H1 (cell line): ENCODE data around the gene TNNI3. TPM values are rescaled to one million over a fixed set of nuclear protein-coding genes. Genes with fewer than 3 reads are reported as not detected.

Experiments used
- CTCF ChIA-PET: fragments of 300-600 bp; sonication (Branson Sonifier 250); formaldehyde crosslinking; loops from one replicate; lab custom pipeline; 2021; ENCODE audit not compliant: partially characterized antibody; lab: Charles Lee
- POLR2A ChIA-PET: fragments of 300-600 bp; sonication (Branson Sonifier 250); formaldehyde crosslinking; loops from one replicate; lab custom pipeline; 2021; ENCODE audit warnings: inconsistent platforms; ENCODE audit not compliant: partially characterized antibody; lab: Charles Lee
- DNase-seq, 2 experiments: peaks; one replicate each; pipeline versions ENCODE4 v3.0.0 to v3.0.0-alpha.2; 2010 to 2022; ENCODE audit warnings: low spot score in 2 of 2, low read depth in 1 of 2, mixed read lengths in 1 of 2
- FAIRE-seq: peaks from 2 replicates; lab custom pipeline; 2011; peaks lifted over from hg19 to GRCh38; lab: Jason Lieb, UNC
- H2AFZ ChIP-seq: 2 replicates; pipeline ENCODE4 v1.8.1; 2012; ENCODE audit warnings: low read length, inconsistent platforms
- H2AK5ac ChIP-seq: 2 replicates; pipeline ENCODE4 v1.6.1; 2013; ENCODE audit warnings: low read depth, low read length
- H2BK120ac ChIP-seq: replicated peaks from 2 replicates; pipeline ENCODE3; 2013; ENCODE audit warnings: low read depth, low read length, inconsistent platforms
- H2BK12ac ChIP-seq: 2 replicates; pipeline ENCODE4 v1.6.1; 2013; ENCODE audit warnings: low read depth, low read length
- H2BK15ac ChIP-seq: 2 replicates; pipeline ENCODE4 v1.6.1; 2013; ENCODE audit warnings: low read length
- H2BK20ac ChIP-seq: 2 replicates; pipeline ENCODE4 v1.6.1; 2013; ENCODE audit warnings: low read length
- H2BK5ac ChIP-seq: 2 replicates; pipeline ENCODE4 v1.6.1; 2013; ENCODE audit warnings: low read depth, low read length
- H3K14ac ChIP-seq: 2 replicates; pipeline ENCODE4 v1.6.1; 2013; ENCODE audit warnings: inconsistent platforms; ENCODE audit not compliant: insufficient read length
- H3K18ac ChIP-seq: 2 replicates; pipeline ENCODE4 v1.6.1; 2013; ENCODE audit warnings: low read length; ENCODE audit errors: extremely low read depth
- H3K23ac ChIP-seq: 2 replicates; pipeline ENCODE4 v1.6.1; 2013; ENCODE audit warnings: inconsistent platforms; ENCODE audit not compliant: insufficient read length
- H3K23me2 ChIP-seq: 2 replicates; pipeline ENCODE4 v1.6.1; 2013; ENCODE audit warnings: low read depth, low read length
- H3K27ac ChIP-seq: 2 replicates; pipeline ENCODE4 v1.6.1; 2011; ENCODE audit warnings: low read depth, low read length, inconsistent platforms
- H3K27me3 ChIP-seq, 4 experiments: replicated peaks in 1 of 4; 1 replicate in 1 of 4; 2 replicates in 3 of 4; pipeline versions ENCODE4 v1.6.1 to v1.8.1; 2011 to 2013; ENCODE audit warnings: low read length in 3 of 4, mild to moderate bottlenecking in 3 of 4, inconsistent platforms in 2 of 4, mixed read lengths in 2 of 4, moderate library complexity in 1 of 4; ENCODE audit not compliant: control insufficient read depth in 3 of 4, insufficient read depth in 3 of 4; ENCODE audit errors: extremely low read depth in 1 of 4
- H3K36me3 ChIP-seq, 4 experiments: 2 replicates each; pipeline versions ENCODE4 v1.6.1 to v1.8.1; 2011 to 2013; ENCODE audit warnings: mild to moderate bottlenecking in 4 of 4, low read length in 3 of 4, moderate library complexity in 2 of 4, control low read depth in 1 of 4, inconsistent platforms in 1 of 4; ENCODE audit not compliant: insufficient read depth in 4 of 4, control insufficient read depth in 2 of 4
- H3K4ac ChIP-seq: replicated peaks from 2 replicates; pipeline ENCODE3; 2013; ENCODE audit warnings: low read length, low read depth, mixed read lengths, inconsistent platforms; ENCODE audit not compliant: insufficient read length
- H3K4me1 ChIP-seq, 4 experiments: replicated peaks in 1 of 4; 1 replicate in 1 of 4; 2 replicates in 3 of 4; pipeline versions ENCODE4 v1.6.1 to v1.8.1; 2011 to 2013; ENCODE audit warnings: low read length in 3 of 4, inconsistent platforms in 2 of 4, mixed read lengths in 1 of 4; ENCODE audit not compliant: insufficient read depth in 4 of 4, control insufficient read depth in 3 of 4
- H3K4me2 ChIP-seq, 2 experiments: 2 replicates each; pipeline versions ENCODE4 v1.6.1 to v1.8.1; 2011 to 2013; ENCODE audit warnings: low read depth in 2 of 2, low read length in 2 of 2, control low read depth in 1 of 2, inconsistent platforms in 1 of 2, mild to moderate bottlenecking in 1 of 2; ENCODE audit not compliant: insufficient read depth in 1 of 2
- H3K4me3 ChIP-seq, 4 experiments: fragments of 200-600, 300-600 bp in 1 of 4; sonication (generic), shearing (Covaris generic), sonication (Bioruptor Twin) in 1 of 4; 2 replicates each; pipeline versions ENCODE4 v1.5.1 to v1.8.1; 2011 to 2016; ENCODE audit warnings: low read length in 4 of 4, low read depth in 3 of 4, control low read depth in 2 of 4, inconsistent platforms in 2 of 4, mild to moderate bottlenecking in 2 of 4, mixed read lengths in 1 of 4, moderate library complexity in 1 of 4; ENCODE audit not compliant: insufficient read depth in 2 of 4; ENCODE audit errors: extremely low read depth in 1 of 4
- H3K56ac ChIP-seq: replicated peaks from 2 replicates; pipeline ENCODE3; 2013; ENCODE audit warnings: low read depth, mild to moderate bottlenecking, mixed read lengths, low read length, inconsistent platforms; ENCODE audit not compliant: insufficient read length
- H3K79me1 ChIP-seq: 2 replicates; pipeline ENCODE4 v1.6.1; 2013; ENCODE audit warnings: low read depth, low read length, control low read depth
- H3K79me2 ChIP-seq, 2 experiments: 2 replicates each; pipeline versions ENCODE4 v1.6.1 to v1.8.1; 2012 to 2013; ENCODE audit warnings: low read length in 2 of 2, mild to moderate bottlenecking in 2 of 2, inconsistent platforms in 1 of 2; ENCODE audit not compliant: insufficient read depth in 2 of 2, control insufficient read depth in 1 of 2
- H3K9ac ChIP-seq, 4 experiments: replicated peaks in 1 of 4; 1 replicate in 1 of 4; 2 replicates in 3 of 4; pipeline versions ENCODE4 v1.6.1 to v1.8.1; 2011 to 2013; ENCODE audit warnings: low read depth in 3 of 4, low read length in 3 of 4, control low read depth in 2 of 4, mild to moderate bottlenecking in 2 of 4, moderate library complexity in 2 of 4, inconsistent platforms in 1 of 4; ENCODE audit errors: extremely low read depth in 1 of 4
- H3K9me3 ChIP-seq, 2 experiments: 2 replicates each; pipeline versions ENCODE4 v1.6.1 to v1.8.1; 2012 to 2013; ENCODE audit warnings: mild to moderate bottlenecking in 2 of 2, moderate library complexity in 2 of 2, control low read depth in 1 of 2, inconsistent platforms in 1 of 2, low read depth in 1 of 2, low read length in 1 of 2, mixed read lengths in 1 of 2; ENCODE audit not compliant: insufficient read depth in 2 of 2
- H4K20me1 ChIP-seq, 2 experiments: replicated peaks in 1 of 2; 2 replicates each; pipeline versions ENCODE3 to v1.8.1; 2011 to 2013; ENCODE audit warnings: inconsistent platforms in 2 of 2, low read length in 2 of 2, mild to moderate bottlenecking in 1 of 2; ENCODE audit not compliant: insufficient read depth in 2 of 2, control insufficient read depth in 1 of 2
- H4K5ac ChIP-seq: 2 replicates; pipeline ENCODE4 v1.6.1; 2013; ENCODE audit warnings: low read length, low read depth, mixed read lengths, inconsistent platforms; ENCODE audit not compliant: insufficient read length
- H4K8ac ChIP-seq: 2 replicates; pipeline ENCODE4 v1.8.0; 2013; ENCODE audit warnings: mild to moderate bottlenecking, moderate library complexity, low read length, inconsistent platforms; ENCODE audit not compliant: insufficient read depth; ENCODE audit errors: extremely low read depth
- H4K91ac ChIP-seq: replicated peaks from 2 replicates; pipeline ENCODE3; 2013; ENCODE audit warnings: low read length, mixed read lengths, inconsistent platforms; ENCODE audit not compliant: insufficient read length
- CREB1 ChIP-seq: IDR thresholded peaks from 2 replicates; pipeline ENCODE4 v1.6.1; 2012; ENCODE audit warnings: inconsistent platforms
- JUND ChIP-seq: IDR thresholded peaks from 2 replicates; pipeline ENCODE4 v1.6.1; 2011; ENCODE audit warnings: mild to moderate bottlenecking, improper control_type of control experiment, low read length
- KDM4A ChIP-seq: IDR thresholded peaks from one replicate; pipeline ENCODE4 v1.7.1; 2012; ENCODE audit warnings: low read depth, mild to moderate bottlenecking, moderate library complexity, low read length, inconsistent platforms; ENCODE audit not compliant: severe bottlenecking
- NRF1 ChIP-seq: IDR thresholded peaks from 2 replicates; pipeline ENCODE4 v1.6.1; 2011; ENCODE audit warnings: mild to moderate bottlenecking, low read depth, low read length, improper control_type of control experiment
- RFX5 ChIP-seq: IDR thresholded peaks from 2 replicates; pipeline ENCODE4 v1.6.1; 2011; ENCODE audit warnings: low read depth, low read length, improper control_type of control experiment, borderline replicate concordance
- SP1 ChIP-seq: IDR thresholded peaks from 2 replicates; pipeline ENCODE4 v1.6.1; 2011; ENCODE audit warnings: low read depth, low read length
- TAF7 ChIP-seq: optimal IDR thresholded peaks from 2 replicates; pipeline ENCODE3; 2011; ENCODE audit warnings: low read depth, mild to moderate bottlenecking, inconsistent platforms, low read length, moderate library complexity, borderline replicate concordance
- WGBS, 2 experiments: shearing (Covaris generic) in 1 of 2; methylation state at CpG; one replicate each; pipeline versions ENCODE4 v1.1.6 to v1.1.7; 2013 to 2015; ENCODE audit warnings: low lambda C conversion rate in 2 of 2, mixed read lengths in 2 of 2, inconsistent platforms in 1 of 2, low coverage in 1 of 2, missing lambda C conversion rate in 1 of 2; ENCODE audit not compliant: insufficient replicate concordance in 2 of 2, insufficient coverage in 1 of 2, insufficient read length in 1 of 2; ENCODE audit errors: extremely low coverage in 1 of 2, missing lambda C conversion rate in 1 of 2; 5-methylcytosine and 5-hydroxymethylcytosine counted together
- long read RNA-seq, 2 experiments: library from RNA in 1 of 2; library from capped mRNA in 1 of 2; stranded (forward); transcript quantifications; one replicate each; pipeline ENCODE4 v2.0.0, GENCODE V29; 2021; ENCODE audit warnings: inconsistent platforms in 1 of 2
- polyA minus RNA-seq, 3 experiments: library from RNA; depleted of rRNA, polyadenylated mRNA; stranded (reverse); fragments of >200 nt; gene quantifications; 1 replicate in 2 of 3; 2 replicates in 1 of 3; pipeline ENCODE4 v1.2.3, GENCODE V29; 2011
- polyA plus RNA-seq, 7 experiments: library from polyadenylated mRNA; depleted of rRNA in 3 of 7; stranded (reverse) in 5 of 7; unstranded in 2 of 7; fragments of >200 nt in 5 of 7; fragments of 200-250 nt in 2 of 7; gene quantifications; 1 replicate in 5 of 7; 2 replicates in 1 of 7; 4 replicates in 1 of 7; pipeline versions ENCODE4 v1.2.1 to v1.2.3, GENCODE V29; 2011 to 2013; ENCODE audit warnings: missing spikeins in 2 of 7, mixed read lengths in 2 of 7
- total RNA-seq: library from RNA; stranded (reverse); fragmentation: NEBNext Ultra II Directional; extraction: Animal tissue kit (Norgen Biotek cat#: 25700); gene quantifications from 2 replicates; pipeline ENCODE4 v1.2.1, GENCODE V29; 2021

The TNNI3 gene
- total RNA-seq, result 16.6 and 16.9 TPM in 2 replicates
- 56.0 and 67.9 TPM in 2 replicates for polyA plus RNA-seq (2011; rRNA removed)
- 60.1 TPM for polyA plus RNA-seq (2011; cell fraction: cytosol; rRNA removed)
- polyA plus RNA-seq (2011; cell fraction: nucleus; rRNA removed), result 34.8 TPM
- 29.4 to 46.2 TPM (median 42.5 TPM) in 4 replicates for polyA plus RNA-seq (2012, experiment 1 of 2)
- polyA plus RNA-seq (2012, experiment 2 of 2), result 33.8 TPM
- polyA plus RNA-seq (2013, experiment 1 of 2), result 59.4 TPM
- polyA plus RNA-seq (2013, experiment 2 of 2), result 58.0 TPM
- 1.8 and 3.7 TPM in 2 replicates for polyA minus RNA-seq (2011; rRNA and poly(A)+ RNA removed)
- 9.2 TPM for polyA minus RNA-seq (2011; cell fraction: cytosol; rRNA and poly(A)+ RNA removed)
- polyA minus RNA-seq (2011; cell fraction: nucleus; rRNA and poly(A)+ RNA removed), result 7.5 TPM
- long read RNA-seq, experiment 1, partial matches to known transcripts, result 0 of 3 reads
- long read RNA-seq, experiment 1, other reads (novel, unspliced or antisense), result 0 of 3 reads
- long read RNA-seq, experiment 2, partial matches to known transcripts, result 0 of 3 reads
- long read RNA-seq, experiment 2, other reads (novel, unspliced or antisense), result 2 of 3 reads

- no peak within 1 kb of the TSS for H2BK20ac ChIP-seq
These were observed at the start of gene TNNI3 for GRCh38 chr19:55157064-55157908. Gene TNNI3, minus strand, starts transcription at chr19:55157732. Its CDS starts 143 bp downstream, at chr19:55157589.

More at GRCh38 chr19:55157064-55157908, at the start of gene TNNI3:
- Histone ChIP-seq H3K23me2 (peaks cover 10% of the 10 kb centered on the region; the same call in 1 of the 2 replicates), H3K14ac (no peak within 1 kb of the TSS), H3K79me1 (peaks cover 3% of the 10 kb centered on the region; the same call in 1 of the 2 replicates), H3K23ac (no peak within 1 kb of the TSS), H3K4me3 (peak within 1 kb of the TSS; percentile 53 to 67 (median 66)), H3K27ac (no peak within 1 kb of the TSS), H4K20me1 (no peaks in the 10 kb centered on the region), H3K4me1 (peaks cover 3 to 25% (median 9%) of the 10 kb centered on the region in 4 experiments), H3K4ac (no peak within 1 kb of the TSS), H2BK5ac (peak within 1 kb of the TSS; percentile 61; the same call in 1 of the 2 replicates), H4K91ac (peak within 1 kb of the TSS; percentile 8), H3K9ac (no peak within 1 kb of the TSS; a peak in 1 of 7 replicates), H3K27me3 (peaks cover 5 to 14% (median 13%) of the 10 kb centered on the region in 4 experiments; a peak in 6 of 7 replicates), H3K79me2 (no peaks in the 10 kb centered on the region), H3K4me2 (peak within 1 kb of the TSS; percentile 82 to 94), H3K9me3 (peaks cover 0 to under 1% of the 10 kb centered on the region in 2 experiments; a peak in 1 of 4 replicates), H4K8ac (0 out of 2 replicates have a peak within 1 kb of the TSS, but pooled peaks have one; percentile 19), H2BK15ac (peak within 1 kb of the TSS; percentile 88; the same call in 1 of the 2 replicates), H4K5ac (no peak within 1 kb of the TSS), H2AFZ (peak within 1 kb of the TSS; percentile 47; the same call in 1 of the 2 replicates), H3K56ac (no peak within 1 kb of the TSS), H2AK5ac (no peak within 1 kb of the TSS), H3K18ac (peak within 1 kb of the TSS; percentile 87), H2BK120ac (no peak within 1 kb of the TSS), H3K36me3 (peaks cover 0 to 3% (median 0%) of the 10 kb centered on the region in 4 experiments; a peak in 1 of 8 replicates), H2BK12ac (no peak within 1 kb of the TSS)
- 61% methylated on average over 34 of the region's 39 CpGs; no CpG with 5 or more reads in 1 of the 2 experiments for WGBS, 2 experiments
- CTCF ChIA-PET, result interaction anchor here (0.6 to 5.3 kb wide), 8 partner anchors 10 to 257 kb away, joined by 3 to 118 read pairs (median 3); partner anchors contain the start of gene DNAAF3
- POLR2A ChIA-PET, result interaction anchor here (0.7 to 3.2 kb wide), 2 partner anchors 8 to 10 kb away, joined by 3 to 19 read pairs; partner anchors contain the start of gene TNNT1
- DNase-seq (no peak), FAIRE-seq (no peak)
- TF ChIP-seq JUND, result no peak
- no peak for TF ChIP-seq TAF7
- peak; percentile 7 for TF ChIP-seq KDM4A
- no peak for TF ChIP-seq RFX5
- no peak for TF ChIP-seq CREB1
- TF ChIP-seq NRF1, result no peak
- TF ChIP-seq SP1, result no peak
